ENCODE measurements around the gene SLC6A19.

The SLC6A19 gene

DNA sequence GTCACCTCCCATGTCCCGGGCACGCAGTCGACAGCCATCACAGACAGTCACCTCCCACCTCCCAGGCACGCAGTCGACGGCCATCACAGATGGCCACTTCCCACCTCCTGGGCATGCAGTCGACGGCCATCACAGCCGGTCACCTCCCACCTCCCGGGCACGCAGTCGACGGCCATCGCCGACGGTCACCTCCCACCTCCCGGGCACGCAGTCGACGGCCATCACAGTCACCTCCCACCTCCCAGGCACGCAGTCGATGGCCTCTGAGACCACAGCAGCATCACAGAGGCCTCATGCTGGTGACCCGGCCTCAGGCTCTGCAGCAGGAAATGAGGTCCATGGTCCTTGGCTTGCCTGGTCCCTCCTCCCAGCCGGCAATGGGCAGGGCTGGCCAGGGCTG, 5.5 kb upstream of the SLC6A19 start:
- no peak for DNase-seq (ENCODE audit: low read depth)

GRCh38 chr5:1196562-1196961, 4.8 kb upstream of the SLC6A19 start:
- DNase-seq (ENCODE audit: low read depth), result no peak

- no peak for DNase-seq (ENCODE audit: low read depth)
These were observed 3.3 kb upstream of the SLC6A19 start for GRCh38 chr5:1197876-1198666.

- no peak for DNase-seq (ENCODE audit: low read depth)
These were observed 2.1 kb upstream of the SLC6A19 start for GRCh38 chr5:1199340-1199648.

DNA sequence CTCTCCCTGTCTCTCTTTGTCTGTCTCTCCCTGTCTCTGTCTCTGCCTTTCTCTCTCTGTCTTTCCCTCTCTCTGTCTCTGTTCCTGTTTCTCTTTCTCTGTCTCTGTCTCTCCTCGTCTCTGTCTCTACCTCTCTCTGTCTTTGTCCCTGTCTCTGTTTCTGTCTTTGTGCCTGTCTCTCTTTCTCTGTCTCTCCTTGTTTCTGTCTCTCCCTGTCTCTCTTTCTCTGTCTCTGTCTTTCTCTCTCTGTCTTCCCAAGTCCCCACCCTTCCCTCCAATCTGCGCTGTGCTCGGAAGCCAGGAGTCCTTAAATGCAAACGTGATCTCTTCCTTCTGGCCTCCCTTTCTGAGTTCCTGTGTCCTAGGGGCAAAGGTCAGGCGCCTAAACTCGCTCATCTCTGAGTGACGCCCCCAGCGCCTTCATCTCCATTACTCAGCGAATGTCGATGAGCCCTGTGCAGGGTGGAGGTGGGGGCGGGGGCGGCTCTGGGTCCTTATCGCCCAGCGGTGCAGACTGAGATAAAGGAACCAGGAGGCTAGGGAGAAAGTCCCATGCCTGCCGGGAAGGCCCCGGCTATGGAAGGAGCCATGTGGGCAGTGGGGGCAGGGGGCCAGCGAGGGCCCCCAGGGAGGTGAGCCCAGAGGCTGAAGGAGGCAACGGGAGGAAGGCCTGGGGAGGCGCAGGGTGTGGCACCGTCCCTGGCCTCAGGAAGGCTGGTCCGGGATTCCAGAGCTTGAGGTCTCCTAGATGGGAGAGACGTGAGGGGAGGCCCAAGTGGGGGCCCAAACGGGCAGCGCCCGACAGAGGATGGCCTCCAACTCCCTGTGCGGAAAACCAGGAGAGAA, 1.5 kb upstream of the SLC6A19 start:
- no peak for DNase-seq (ENCODE audit: low read depth)

GRCh38 chr5:1200495-1201326, 684 bp upstream of the SLC6A19 start:
- no peak for DNase-seq (ENCODE audit: low read depth)

- no peak for DNase-seq (ENCODE audit: low read depth)
These were observed 817 bp downstream of the SLC6A19 start for GRCh38 chr5:1202026-1202797.

GRCh38 chr5:1202798-1203185, 1.4 kb downstream of the SLC6A19 start:
- DNase-seq (ENCODE audit: low read depth), result no peak

- DNase-seq (ENCODE audit: low read depth), result no peak
These were observed 2.0 kb downstream of the SLC6A19 start for GRCh38 chr5:1203311-1203967.

DNA sequence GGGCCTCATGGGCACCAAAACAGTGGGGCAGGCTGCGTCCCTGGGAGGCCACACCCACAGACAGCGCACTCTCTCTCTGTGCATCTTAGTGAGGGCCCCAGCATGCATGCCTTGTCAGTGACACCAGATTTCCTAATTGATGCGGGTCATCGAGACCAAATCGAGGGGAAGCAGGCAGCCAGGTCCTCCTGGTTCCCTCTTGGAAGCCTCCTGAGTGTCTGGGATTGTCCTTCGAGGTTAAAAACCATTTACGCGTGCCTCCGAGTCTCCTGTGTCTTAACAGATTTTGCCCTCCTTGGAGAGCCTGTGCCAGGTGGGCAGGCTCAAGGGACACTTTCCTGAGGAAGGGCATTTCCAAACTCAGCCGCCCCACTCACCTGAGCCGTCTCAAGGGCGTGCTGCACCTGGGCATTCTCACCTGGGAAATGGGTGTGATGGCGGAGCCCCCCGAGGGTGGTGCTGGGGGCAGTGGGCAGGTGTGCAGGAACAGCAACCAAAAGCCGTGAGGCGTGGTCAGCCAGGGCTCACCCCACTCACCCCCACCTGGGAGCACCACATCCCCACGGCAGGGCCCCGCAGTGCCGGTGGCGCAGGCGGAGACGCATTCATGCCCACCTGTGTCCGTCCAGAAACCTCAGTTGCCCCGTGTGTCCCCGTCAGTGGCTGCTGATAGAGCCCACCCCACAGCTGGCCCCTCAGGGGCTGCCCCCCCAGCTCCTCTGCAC, 2.7 kb downstream of the SLC6A19 start:
- DNase-seq (ENCODE audit: low read depth), result no peak

DNA sequence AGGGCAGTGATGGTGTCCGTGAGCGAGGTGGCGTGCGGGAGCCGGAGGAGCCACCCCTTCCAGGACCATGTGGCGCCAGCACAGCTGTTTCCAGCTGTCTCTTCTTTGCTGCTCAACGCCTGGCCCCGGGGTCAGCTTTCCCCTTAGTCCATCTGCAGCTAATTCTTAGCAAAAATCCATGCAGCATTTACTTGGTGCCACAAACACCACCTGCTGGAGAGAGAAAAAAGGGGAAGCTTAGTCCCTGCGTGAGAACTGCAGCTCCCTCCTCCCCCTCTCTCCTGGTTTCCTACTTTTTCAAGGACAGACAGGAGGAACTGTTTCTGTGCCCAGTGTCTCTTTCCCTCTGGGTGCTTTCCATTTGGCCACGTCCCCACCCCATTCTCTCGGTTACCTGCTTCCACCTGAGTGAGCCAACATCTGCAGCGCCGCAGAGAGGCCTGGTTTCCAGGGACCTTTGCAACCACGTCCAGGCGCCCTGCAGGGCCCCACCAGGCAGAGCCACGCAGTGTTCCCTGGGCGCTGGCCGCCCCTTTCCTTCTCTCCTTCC, 3.4 kb downstream of the SLC6A19 start:
- DNase-seq (ENCODE audit: low read depth), result no peak

DNA sequence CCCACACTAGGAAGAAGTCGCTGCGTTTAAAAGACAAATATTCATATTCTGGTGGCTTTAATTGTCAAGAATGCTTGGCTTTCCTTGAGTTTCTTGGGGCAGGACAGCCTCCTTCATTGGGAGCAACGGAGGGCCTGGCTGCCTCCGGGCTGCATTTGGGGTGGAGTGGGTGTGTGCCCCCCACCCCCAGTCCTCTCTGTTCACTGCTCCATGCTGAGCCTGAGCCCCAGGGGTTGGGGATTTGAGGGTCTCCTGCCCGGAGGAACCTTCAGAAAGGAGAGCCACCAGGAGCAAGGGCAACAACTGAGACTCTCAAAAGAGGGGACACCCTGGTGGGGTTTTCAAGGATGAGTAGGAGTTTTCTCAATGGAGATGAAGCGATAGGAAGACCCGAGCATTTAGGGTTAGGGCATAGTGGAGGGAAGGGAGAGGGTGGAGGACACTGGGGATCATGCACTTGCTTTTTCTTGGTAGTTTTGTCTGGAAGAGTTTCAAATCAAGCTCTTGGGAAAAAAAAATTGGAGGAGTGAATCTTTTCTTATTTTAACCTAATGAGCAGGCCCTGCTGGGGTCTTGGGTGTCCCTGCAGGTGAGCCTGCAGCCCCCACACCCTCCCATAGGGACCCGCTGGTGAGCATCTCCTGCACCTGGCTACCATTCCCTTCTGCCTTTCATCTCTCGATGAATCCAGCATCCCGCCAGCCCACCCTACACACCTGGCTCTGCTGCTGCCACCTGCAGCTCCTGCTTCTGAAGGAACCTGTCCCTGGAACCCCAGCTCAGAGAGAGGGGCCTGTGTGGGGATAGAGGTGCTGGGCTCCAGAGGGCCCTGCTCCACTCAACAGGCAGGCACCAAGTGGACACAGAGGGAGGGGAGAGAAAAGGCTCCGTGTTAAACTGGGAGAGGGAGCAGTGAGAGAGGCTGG, 4.1 kb downstream of the SLC6A19 start:
- no peak for DNase-seq (ENCODE audit: low read depth)

GRCh38 chr5:1206521-1207412, 5.4 kb downstream of the SLC6A19 start:
- DNase-seq (ENCODE audit: low read depth), result no peak

GRCh38 chr5:1207555-1207954, 6.2 kb downstream of the SLC6A19 start:
- no peak for DNase-seq (ENCODE audit: low read depth)

DNA sequence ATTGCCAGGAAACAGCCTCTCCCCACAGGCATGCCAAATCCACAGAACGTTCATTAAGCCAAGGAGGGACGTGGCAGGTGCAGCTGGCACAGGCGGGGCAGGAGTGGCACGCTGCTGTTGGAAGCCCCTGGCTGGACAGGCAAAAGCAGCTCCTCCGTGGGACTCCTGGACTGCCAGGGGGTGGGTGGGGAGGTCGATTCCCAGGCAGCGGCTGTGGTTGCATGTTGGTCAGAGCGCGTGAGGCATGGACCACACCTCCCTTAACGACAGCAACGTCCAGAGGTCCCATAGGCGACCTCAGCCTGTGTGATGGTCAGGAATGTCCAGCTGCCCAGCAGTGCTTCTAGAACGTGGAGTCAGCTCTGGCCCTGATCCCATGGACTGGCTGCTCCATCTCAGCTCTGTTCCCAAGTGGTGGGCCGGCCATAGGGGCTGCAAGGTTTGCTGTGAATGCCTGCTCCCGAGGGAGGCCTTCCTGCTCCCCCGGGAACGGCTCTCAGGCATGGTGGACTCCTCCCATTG, 6.9 kb downstream of the SLC6A19 start:
- DNase-seq (ENCODE audit: low read depth), result no peak

DNA sequence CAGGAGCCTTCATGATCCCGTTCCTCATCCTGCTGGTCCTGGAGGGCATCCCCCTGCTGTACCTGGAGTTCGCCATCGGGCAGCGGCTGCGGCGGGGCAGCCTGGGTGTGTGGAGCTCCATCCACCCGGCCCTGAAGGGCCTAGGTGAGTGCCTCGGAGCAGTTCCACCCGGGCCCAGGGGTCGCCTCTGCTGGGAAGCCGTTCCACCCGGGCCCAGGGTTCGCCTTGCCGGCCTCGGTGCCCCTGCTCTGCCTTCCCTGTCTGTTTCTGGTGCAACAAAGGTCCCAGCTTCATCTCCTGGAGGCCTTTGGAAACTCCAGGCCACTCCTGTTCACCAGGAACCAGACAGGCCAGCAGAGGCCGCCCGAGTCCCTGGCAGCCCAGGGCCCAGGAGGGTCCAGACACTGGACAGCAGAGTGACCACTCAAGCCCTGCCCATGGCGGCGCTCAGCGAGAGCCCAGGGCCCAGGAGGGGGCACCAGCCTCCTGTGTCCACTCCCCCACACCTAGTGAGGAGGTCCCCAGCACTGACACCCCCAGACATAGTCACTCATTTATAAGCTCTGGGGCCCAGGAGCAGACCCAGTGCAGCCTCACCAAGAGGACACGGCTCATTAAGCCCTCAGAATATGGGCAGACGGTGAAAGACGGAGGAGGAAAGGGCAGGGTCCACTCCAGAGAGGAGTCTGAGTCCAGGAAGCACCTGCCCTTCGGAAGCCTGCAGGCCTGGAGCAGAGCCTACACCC, 7.5 kb downstream of the SLC6A19 start:
- DNase-seq (ENCODE audit: low read depth), result no peak

- DNase-seq (ENCODE audit: low read depth), result no peak
These were observed 8.1 kb downstream of the SLC6A19 start for GRCh38 chr5:1209489-1209852.

Measured in activated T-helper 1 cell treated with Interleukin-2 at 50 U/mL for 16 hours (primary cell).